ENCODE data around the gene NOSTRIN. TPM values are rescaled to one million over a fixed set of nuclear protein-coding genes. Genes with fewer than 3 reads are reported as not detected.

Gene NOSTRIN
- total RNA-seq, 1 experiment from 2014 or later: 3.1 TPM

DNA sequence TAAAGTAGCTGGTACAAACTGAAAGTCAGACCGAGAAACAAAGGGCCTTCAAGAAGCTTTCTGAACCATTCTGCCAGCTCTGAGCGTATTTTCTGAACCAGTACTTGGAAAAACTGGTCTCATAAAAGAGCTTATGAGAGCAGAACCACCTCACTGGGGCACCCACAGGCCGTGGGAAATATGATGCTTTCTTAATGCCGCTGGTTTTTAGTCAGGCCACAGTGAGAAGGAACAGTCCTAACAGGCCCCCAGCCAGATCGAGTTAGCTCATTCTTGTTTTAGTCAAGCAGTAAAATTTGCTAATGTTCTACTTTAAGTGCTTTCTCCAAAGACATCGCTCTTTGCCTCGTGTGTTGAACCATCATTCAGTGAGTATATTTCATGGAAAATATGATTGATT lies 12.7 kb upstream of the NOSTRIN start:
- TF ChIP-seq, protein P1, sequence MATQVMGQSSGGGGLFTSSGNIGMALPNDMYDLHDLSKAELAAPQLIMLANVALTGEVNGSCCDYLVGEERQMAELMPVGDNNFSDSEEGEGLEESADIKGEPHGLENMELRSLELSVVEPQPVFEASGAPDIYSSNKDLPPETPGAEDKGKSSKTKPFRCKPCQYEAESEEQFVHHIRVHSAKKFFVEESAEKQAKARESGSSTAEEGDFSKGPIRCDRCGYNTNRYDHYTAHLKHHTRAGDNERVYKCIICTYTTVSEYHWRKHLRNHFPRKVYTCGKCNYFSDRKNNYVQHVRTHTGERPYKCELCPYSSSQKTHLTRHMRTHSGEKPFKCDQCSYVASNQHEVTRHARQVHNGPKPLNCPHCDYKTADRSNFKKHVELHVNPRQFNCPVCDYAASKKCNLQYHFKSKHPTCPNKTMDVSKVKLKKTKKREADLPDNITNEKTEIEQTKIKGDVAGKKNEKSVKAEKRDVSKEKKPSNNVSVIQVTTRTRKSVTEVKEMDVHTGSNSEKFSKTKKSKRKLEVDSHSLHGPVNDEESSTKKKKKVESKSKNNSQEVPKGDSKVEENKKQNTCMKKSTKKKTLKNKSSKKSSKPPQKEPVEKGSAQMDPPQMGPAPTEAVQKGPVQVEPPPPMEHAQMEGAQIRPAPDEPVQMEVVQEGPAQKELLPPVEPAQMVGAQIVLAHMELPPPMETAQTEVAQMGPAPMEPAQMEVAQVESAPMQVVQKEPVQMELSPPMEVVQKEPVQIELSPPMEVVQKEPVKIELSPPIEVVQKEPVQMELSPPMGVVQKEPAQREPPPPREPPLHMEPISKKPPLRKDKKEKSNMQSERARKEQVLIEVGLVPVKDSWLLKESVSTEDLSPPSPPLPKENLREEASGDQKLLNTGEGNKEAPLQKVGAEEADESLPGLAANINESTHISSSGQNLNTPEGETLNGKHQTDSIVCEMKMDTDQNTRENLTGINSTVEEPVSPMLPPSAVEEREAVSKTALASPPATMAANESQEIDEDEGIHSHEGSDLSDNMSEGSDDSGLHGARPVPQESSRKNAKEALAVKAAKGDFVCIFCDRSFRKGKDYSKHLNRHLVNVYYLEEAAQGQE (IDR thresholded peaks at IDR 0.05; ENCODE audit: low read depth): no peak
- no peak for TF ChIP-seq POLR2AphosphoS5 (IDR thresholded peaks at IDR 0.05; ENCODE audit: low read depth, low read length)
- TF ChIP-seq, protein P2, sequence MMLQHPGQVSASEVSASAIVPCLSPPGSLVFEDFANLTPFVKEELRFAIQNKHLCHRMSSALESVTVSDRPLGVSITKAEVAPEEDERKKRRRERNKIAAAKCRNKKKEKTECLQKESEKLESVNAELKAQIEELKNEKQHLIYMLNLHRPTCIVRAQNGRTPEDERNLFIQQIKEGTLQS (IDR thresholded peaks at IDR 0.05): no peak
- no peak for TF ChIP-seq TCF7L2 (IDR thresholded peaks at IDR 0.05; ENCODE audit: borderline replicate concordance, extremely low read depth, insufficient read depth, insufficient read length)
- TF ChIP-seq EZH2 (IDR thresholded peaks at IDR 0.05): no peak
- TF ChIP-seq ZFX (IDR thresholded peaks at IDR 0.05): no peak
- no peak for TF ChIP-seq ZBTB33 (IDR thresholded peaks at IDR 0.05; ENCODE audit: extremely low read depth, insufficient replicate concordance, low read length)
- TF ChIP-seq EZH2phosphoT487 (IDR thresholded peaks at IDR 0.05; ENCODE audit: borderline replicate concordance): no peak
- TF ChIP-seq CEBPB (IDR thresholded peaks at IDR 0.05; ENCODE audit: low read depth): no peak
- TF ChIP-seq RAD21 (IDR thresholded peaks at IDR 0.05; ENCODE audit: low read depth): no peak
- TF ChIP-seq FOSL1 (IDR thresholded peaks at IDR 0.05; ENCODE audit: low read depth): no peak
- TF ChIP-seq, protein P3, sequence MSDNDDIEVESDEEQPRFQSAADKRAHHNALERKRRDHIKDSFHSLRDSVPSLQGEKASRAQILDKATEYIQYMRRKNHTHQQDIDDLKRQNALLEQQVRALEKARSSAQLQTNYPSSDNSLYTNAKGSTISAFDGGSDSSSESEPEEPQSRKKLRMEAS (IDR thresholded peaks at IDR 0.05): no peak
- no peak for TF ChIP-seq JUND (IDR thresholded peaks at IDR 0.05)
- no peak for TF ChIP-seq SIN3A (IDR thresholded peaks at IDR 0.05; ENCODE audit: low read depth)
- no peak for TF ChIP-seq ZNF274 (IDR thresholded peaks at IDR 0.05; ENCODE audit: low read depth, low read length)
- TF ChIP-seq EGR1 (IDR thresholded peaks at IDR 0.05; ENCODE audit: low read depth): no peak
- no peak for TF ChIP-seq SP1 (IDR thresholded peaks at IDR 0.05; ENCODE audit: low read depth)
- TF ChIP-seq YY1 (IDR thresholded peaks at IDR 0.05; ENCODE audit: extremely low read depth, insufficient replicate concordance, low read depth, low read length): no peak
- ChIA-PET RAD21 (ENCODE audit: low non-redundant PET in 1 of 2, low total read pairs in 2 of 2, uncharacterized antibody in 2 of 2, unreplicated experiment in 2 of 2) (no interaction called here), CTCF (no interaction called here), POLR2A (no interaction called here)
- Histone ChIP-seq H3K27ac (ENCODE audit: low read depth, low read length) (no peak overlapping the region), H4K20me1 (ENCODE audit: insufficient read depth) (no peaks in the 10 kb centered on the region), H3K36me3 (ENCODE audit: control insufficient read depth in 1 of 2, insufficient read depth in 2 of 2, low read length in 2 of 2) (no peaks in the 10 kb centered on the region), H2AFZ (ENCODE audit: low read depth, low read length, poor library complexity, severe bottlenecking) (no peak overlapping the region), H3K79me2 (ENCODE audit: insufficient read depth, low read length) (no peaks in the 10 kb centered on the region), H3K9ac (ENCODE audit: low read length) (no peak overlapping the region), H3K9me3 (ENCODE audit: control insufficient read depth in 1 of 2, insufficient read depth in 1 of 2, low read depth in 1 of 2, low read length in 2 of 2) (no peaks in the 10 kb centered on the region), H3K9me2 (ENCODE audit: insufficient read depth) (no peaks in the 10 kb centered on the region), H3K27me3 (ENCODE audit: insufficient read depth, low read length) (no peaks in the 10 kb centered on the region), H3K4me2 (ENCODE audit: low read length) (no peak overlapping the region), H3K4me3 (replicated peaks in 1 of 2; ENCODE audit: low read depth in 1 of 2, low read length in 2 of 2) (no peak overlapping the region), H3K4me1 (ENCODE audit: control insufficient read depth in 1 of 2, insufficient read depth in 2 of 2, low read length in 2 of 2) (no peaks in the 10 kb centered on the region; a peak in 1 of 4 replicates)
- BruUV-seq (replicated peaks): no TSS peak
- intact Hi-C loops (cut with micrococcal nuclease): no loop called here
- ATAC-seq: no peak
- no peak for DNase-seq (ENCODE audit: low read depth, low spot score)

Data from HCT116 (cell line).